ENCODE measurements around the gene LTBP1. TPM values are rescaled to one million over a fixed set of nuclear protein-coding genes. Genes with fewer than 3 reads are reported as not detected.

Gene LTBP1
- polyA plus RNA-seq, 2 of the 4 experiments (the other 2 are of a cell fraction) = 23.8 to 30.4 TPM

GRCh38 chr2:33072614-33073013 lies 125.9 kb downstream of the LTBP1 start:
- POLR2A ChIA-PET = no interaction called here
- Histone ChIP-seq H3K9me3 (no peaks in the 10 kb centered on the region), H3K4me3 (no peak overlapping the region), H3K27ac (peak overlapping the region; percentile 31 to 84; a peak in 5 of 6 replicates), H3K4me2 (peak overlapping the region; percentile 43), H3K4me1 (peaks cover 52% of the 10 kb centered on the region)
- no peak for TF ChIP-seq RARB (CRISPR knock-in tag; IDR thresholded peaks at IDR 0.05)
- no peak for TF ChIP-seq BCL3 (IDR thresholded peaks at IDR 0.05)
- no peak for TF ChIP-seq POLR2A (IDR thresholded peaks at IDR 0.05; ENCODE audit: low read length)
- TF ChIP-seq HEYL (CRISPR knock-in tag; IDR thresholded peaks at IDR 0.05) = no peak
- no peak for TF ChIP-seq CBX2 (IDR thresholded peaks at IDR 0.05; ENCODE audit: borderline replicate concordance, low read depth)
- TF ChIP-seq HMGXB4 (CRISPR knock-in tag; IDR thresholded peaks at IDR 0.05; ENCODE audit: borderline replicate concordance) = no peak
- no peak for TF ChIP-seq CHD4 (IDR thresholded peaks at IDR 0.05; ENCODE audit: borderline replicate concordance)
- no peak for TF ChIP-seq ESRRA (IDR thresholded peaks at IDR 0.05; ENCODE audit: borderline replicate concordance, low read length)
- TF ChIP-seq CBX8 (IDR thresholded peaks at IDR 0.05) = no peak
- no peak for TF ChIP-seq ZNF302 (CRISPR knock-in tag; IDR thresholded peaks at IDR 0.05)
- CTCF ChIA-PET = no interaction called here
- ATAC-seq (no peak), FAIRE-seq (no peak), DNase-seq (ENCODE audit: low read depth in 1 of 2, low spot score in 1 of 2) (no peak)
- 81% methylated on average over 6 of the region's 6 CpGs for WGBS (ENCODE audit: missing lambda C conversion rate)

- CTCF ChIA-PET = no interaction called here
- ATAC-seq (no peak), FAIRE-seq (no peak), DNase-seq (ENCODE audit: low read depth in 1 of 2, low spot score in 1 of 2) (peak in 1 of 2 experiments; percentile 30)
- H3K4me3 ChIP-seq = no peak overlapping the region
- WGBS (ENCODE audit: missing lambda C conversion rate) = 90% methylated on average over 4 of the region's 4 CpGs
- peaks cover 47% of the 10 kb centered on the region for H3K4me1 ChIP-seq
- TF ChIP-seq FOSL2 (IDR thresholded peaks at IDR 0.05) = no peak
- peak; percentile 54 for TF ChIP-seq FOSL2 (CRISPR knock-in tag; IDR thresholded peaks at IDR 0.05)
- no peak for TF ChIP-seq BHLHE40 (IDR thresholded peaks at IDR 0.05; ENCODE audit: low read depth, low read length)
- no peaks in the 10 kb centered on the region for H3K9me3 ChIP-seq
- H3K27ac ChIP-seq = peak overlapping the region; percentile 31 to 84; a peak in 5 of 6 replicates
- POLR2A ChIA-PET = no interaction called here
- H3K4me2 ChIP-seq = peak overlapping the region; percentile 43
These were observed 126.3 kb downstream of the LTBP1 start for GRCh38 chr2:33073018-33073417.

GRCh38 chr2:33074197-33074596 lies 127.4 kb downstream of the LTBP1 start:
- FAIRE-seq = no peak

More at GRCh38 chr2:33074197-33074596, 127.4 kb downstream of the LTBP1 start:
- TF ChIP-seq ESRRA (IDR thresholded peaks at IDR 0.05; ENCODE audit: borderline replicate concordance, low read length) (no peak), POLR2AphosphoS2 (conservative IDR thresholded peaks at IDR 0.05; ENCODE audit: low read length) (no peak), ATOH8 (CRISPR knock-in tag; IDR thresholded peaks at IDR 0.05; ENCODE audit: low read depth) (no peak), HOXA7 (CRISPR knock-in tag; IDR thresholded peaks at IDR 0.05) (no peak), ELK1 (IDR thresholded peaks at IDR 0.05; ENCODE audit: low read depth, low read length) (no peak), ZFP36 (IDR thresholded peaks at IDR 0.05; ENCODE audit: borderline replicate concordance, partially characterized antibody) (no peak), PBX3 (IDR thresholded peaks at IDR 0.05) (no peak), HEYL (CRISPR knock-in tag; IDR thresholded peaks at IDR 0.05) (no peak), HDAC2 (IDR thresholded peaks at IDR 0.05) (no peak), MYC (IDR thresholded peaks at IDR 0.05; ENCODE audit: borderline replicate concordance, low read length) (no peak), RCOR1 (IDR thresholded peaks at IDR 0.05; ENCODE audit: low read depth, low read length) (no peak), BHLHE40 (IDR thresholded peaks at IDR 0.05; ENCODE audit: low read depth, low read length) (no peak), JUN (IDR thresholded peaks at IDR 0.05) (no peak), EP300 (IDR thresholded peaks at IDR 0.05) (no peak)
- DNase-seq (ENCODE audit: low read depth in 1 of 2, low spot score in 1 of 2) = no peak
- ChIA-PET POLR2A (no interaction called here), CTCF (interaction anchor here (1.6 kb wide), 1 partner anchor 14 kb away, joined by 4 read pairs; no protein-coding TSS in a partner anchor)
- no peak for ATAC-seq
- no peak overlapping the region for H3K4me2 ChIP-seq
- peaks cover 36% of the 10 kb centered on the region for H3K4me1 ChIP-seq
- 97% methylated on average over 6 of the region's 6 CpGs for WGBS (ENCODE audit: missing lambda C conversion rate)
- no peak overlapping the region for H3K4me3 ChIP-seq
- no peak overlapping the region for H3K27ac ChIP-seq
- H3K9me3 ChIP-seq = no peaks in the 10 kb centered on the region
